Mesothelial cell of epicardium (in vitro differentiated cells): Measurements from ENCODE around the gene C11orf87. TPM values are rescaled to one million over a fixed set of nuclear protein-coding genes. Genes with fewer than 3 reads are reported as not detected.

Experiments
- DNase-seq, 2 experiments: peaks; one replicate each; pipeline ENCODE4 v3.0.0; 2021; ENCODE audit warnings: low spot score in 2 of 2; ENCODE audit not compliant: unreplicated experiment in 2 of 2
- H3K27ac Mint-ChIP-seq: 2 replicates; pipeline ENCODE4 v1.8.0; 2021; ENCODE audit warnings: mixed read lengths
- H3K27me3 Mint-ChIP-seq: 2 replicates; pipeline ENCODE4 v1.8.0; 2021; ENCODE audit warnings: low read depth, mixed read lengths
- H3K36me3 Mint-ChIP-seq: 2 replicates; pipeline ENCODE4 v1.8.0; 2021; ENCODE audit warnings: mixed read lengths
- H3K4me1 Mint-ChIP-seq: 2 replicates; pipeline ENCODE4 v1.8.0; 2021; ENCODE audit warnings: mixed read lengths
- H3K4me3 Mint-ChIP-seq: 2 replicates; pipeline ENCODE4 v1.8.0; 2021; ENCODE audit warnings: mild to moderate bottlenecking, moderate library complexity, mixed read lengths
- H3K9me3 Mint-ChIP-seq: 2 replicates; pipeline ENCODE4 v1.8.0; 2021; ENCODE audit warnings: mixed read lengths
- total RNA-seq: library from RNA; stranded (reverse); gene quantifications from 3 replicates; pipeline ENCODE4 v1.2.1, GENCODE V29; 2021
- TF ChIP-seq, protein P1 (sequence below): fragments of 200-600 bp; sonication (generic); IDR thresholded peaks from one replicate; pipeline ENCODE4 v1.5.0; 2021; ENCODE audit warnings: antibody characterized with exemption; ENCODE audit not compliant: unreplicated experiment

The C11orf87 gene
- total RNA-seq, 1 donor from 2014 or later, result 0.80 TPM

DNA sequence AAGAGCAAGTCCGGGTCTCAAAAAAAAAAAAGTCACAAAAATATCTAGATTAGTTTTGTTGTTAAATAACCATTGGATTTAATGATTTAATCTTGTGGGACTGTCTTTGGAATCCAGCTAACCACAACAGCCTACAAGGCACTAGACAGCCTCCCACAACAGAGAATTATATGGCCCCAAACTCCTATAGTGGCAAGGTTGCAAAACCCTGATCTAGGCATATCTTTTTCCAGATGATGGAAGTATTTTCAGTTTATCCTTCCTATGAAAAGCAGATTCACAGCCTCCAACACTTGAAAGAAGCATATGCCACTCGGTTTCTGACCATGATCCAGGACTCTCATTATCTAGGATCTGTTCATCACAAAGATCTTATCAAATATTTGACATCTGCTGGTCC, 5.4 kb upstream of the C11orf87 start:
- Mint-ChIP-seq H3K27ac (no peak overlapping the region), H3K4me3 (no peak overlapping the region), H3K36me3 (no peaks in the 10 kb centered on the region), H3K4me1 (peaks cover 2% of the 10 kb centered on the region), H3K27me3 (peaks cover 63% of the 10 kb centered on the region), H3K9me3 (no peaks in the 10 kb centered on the region)
- TF ChIP-seq, protein P1, sequence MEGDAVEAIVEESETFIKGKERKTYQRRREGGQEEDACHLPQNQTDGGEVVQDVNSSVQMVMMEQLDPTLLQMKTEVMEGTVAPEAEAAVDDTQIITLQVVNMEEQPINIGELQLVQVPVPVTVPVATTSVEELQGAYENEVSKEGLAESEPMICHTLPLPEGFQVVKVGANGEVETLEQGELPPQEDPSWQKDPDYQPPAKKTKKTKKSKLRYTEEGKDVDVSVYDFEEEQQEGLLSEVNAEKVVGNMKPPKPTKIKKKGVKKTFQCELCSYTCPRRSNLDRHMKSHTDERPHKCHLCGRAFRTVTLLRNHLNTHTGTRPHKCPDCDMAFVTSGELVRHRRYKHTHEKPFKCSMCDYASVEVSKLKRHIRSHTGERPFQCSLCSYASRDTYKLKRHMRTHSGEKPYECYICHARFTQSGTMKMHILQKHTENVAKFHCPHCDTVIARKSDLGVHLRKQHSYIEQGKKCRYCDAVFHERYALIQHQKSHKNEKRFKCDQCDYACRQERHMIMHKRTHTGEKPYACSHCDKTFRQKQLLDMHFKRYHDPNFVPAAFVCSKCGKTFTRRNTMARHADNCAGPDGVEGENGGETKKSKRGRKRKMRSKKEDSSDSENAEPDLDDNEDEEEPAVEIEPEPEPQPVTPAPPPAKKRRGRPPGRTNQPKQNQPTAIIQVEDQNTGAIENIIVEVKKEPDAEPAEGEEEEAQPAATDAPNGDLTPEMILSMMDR, result no peak
- no peak for DNase-seq

DNA sequence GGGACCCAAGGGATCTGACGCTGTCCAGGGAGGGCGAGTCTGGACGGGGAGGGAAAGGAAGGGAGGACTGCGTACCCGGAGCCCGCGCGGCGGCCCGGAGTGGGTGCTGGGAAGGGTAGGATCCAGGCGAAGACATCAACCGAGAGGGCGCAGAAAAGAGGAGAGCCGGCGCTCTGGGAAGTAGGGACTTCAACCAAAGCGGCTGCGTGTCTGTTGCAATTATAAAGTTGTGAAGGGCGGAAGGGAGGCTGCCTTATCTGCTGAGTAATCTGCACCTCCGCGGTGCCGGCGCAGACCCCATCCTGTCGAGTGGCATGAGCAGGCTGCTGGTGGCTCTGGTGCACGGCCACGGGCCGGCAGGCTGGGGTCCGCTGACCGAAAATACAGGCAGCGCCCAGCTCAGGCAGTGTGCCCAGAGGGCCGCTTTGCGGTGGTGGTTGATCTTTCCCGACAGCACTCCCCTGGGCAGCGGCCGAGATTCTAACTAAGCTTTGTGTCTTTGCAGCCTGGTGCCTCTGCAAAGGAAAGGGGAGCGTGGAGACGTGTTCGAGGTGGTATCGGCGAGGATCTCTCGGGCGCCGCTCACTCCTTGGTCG, 978 bp downstream of the C11orf87 start:
- peak in 1 of 2 experiments; percentile 42 for DNase-seq
- Mint-ChIP-seq H3K4me3 (peak overlapping the region; percentile 62), H3K36me3 (no peaks in the 10 kb centered on the region), H3K27me3 (peaks cover 87% of the 10 kb centered on the region), H3K9me3 (no peaks in the 10 kb centered on the region), H3K4me1 (peaks cover 13% of the 10 kb centered on the region), H3K27ac (no peak overlapping the region)
- TF ChIP-seq, protein P1, result no peak

DNA sequence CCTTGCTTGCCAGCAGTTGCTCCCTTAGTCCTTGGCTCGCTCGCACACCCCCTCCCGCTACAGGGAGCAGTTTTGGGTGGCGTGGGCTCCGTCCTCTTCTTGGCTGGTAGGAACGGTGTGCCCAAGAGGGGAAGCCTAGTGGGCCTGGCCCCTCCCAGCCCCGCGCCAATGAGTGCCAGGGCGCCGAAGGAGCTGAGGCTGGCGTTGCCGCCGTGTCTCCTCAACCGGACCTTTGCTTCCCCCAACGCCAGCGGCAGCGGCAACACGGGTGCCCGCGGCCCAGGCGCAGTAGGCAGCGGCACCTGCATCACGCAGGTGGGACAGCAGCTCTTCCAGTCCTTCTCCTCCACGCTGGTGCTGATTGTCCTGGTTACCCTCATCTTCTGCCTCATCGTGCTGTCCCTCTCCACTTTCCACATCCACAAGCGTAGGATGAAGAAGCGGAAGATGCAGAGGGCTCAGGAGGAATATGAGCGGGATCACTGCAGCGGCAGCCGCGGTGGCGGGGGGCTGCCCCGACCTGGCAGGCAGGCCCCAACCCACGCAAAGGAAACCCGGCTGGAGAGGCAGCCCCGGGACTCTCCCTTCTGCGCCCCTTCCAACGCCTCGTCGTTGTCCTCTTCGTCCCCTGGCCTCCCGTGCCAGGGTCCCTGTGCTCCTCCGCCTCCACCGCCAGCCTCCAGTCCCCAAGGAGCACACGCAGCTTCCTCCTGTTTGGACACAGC, 1.6 kb downstream of the C11orf87 start:
- TF ChIP-seq, protein P1, result no peak
- Mint-ChIP-seq H3K36me3 (no peaks in the 10 kb centered on the region), H3K9me3 (no peaks in the 10 kb centered on the region), H3K27ac (no peak overlapping the region), H3K4me3 (peak overlapping the region; percentile 62), H3K4me1 (peaks cover 13% of the 10 kb centered on the region), H3K27me3 (peaks cover 85% of the 10 kb centered on the region)
- DNase-seq, result no peak

DNA sequence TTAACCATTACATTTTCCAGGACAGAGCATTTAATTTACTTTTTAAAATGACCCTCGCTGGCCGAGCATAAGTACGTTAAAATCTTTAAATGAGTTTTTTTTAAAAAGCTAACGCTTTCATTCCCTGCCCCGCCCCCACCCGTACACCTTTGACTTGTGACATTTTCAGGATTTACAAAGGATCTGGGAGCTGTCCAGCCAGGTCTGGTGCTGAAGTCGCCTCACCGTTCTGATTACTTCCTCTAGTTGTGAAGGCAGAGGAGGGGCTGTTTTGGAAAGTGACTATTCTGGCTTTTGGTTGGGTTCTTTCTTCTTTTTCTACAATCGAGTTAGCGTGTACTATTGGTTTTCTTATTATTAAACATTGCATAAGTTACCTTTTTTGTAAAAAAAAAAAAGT, 2.9 kb downstream of the C11orf87 start:
- Mint-ChIP-seq H3K27me3 (peaks cover 84% of the 10 kb centered on the region), H3K27ac (no peak overlapping the region), H3K9me3 (no peaks in the 10 kb centered on the region), H3K4me3 (peak overlapping the region; percentile 8), H3K4me1 (peaks cover 13% of the 10 kb centered on the region), H3K36me3 (no peaks in the 10 kb centered on the region)
- TF ChIP-seq, protein P1, result no peak
- peak; percentile 31 to 62 for DNase-seq

DNA sequence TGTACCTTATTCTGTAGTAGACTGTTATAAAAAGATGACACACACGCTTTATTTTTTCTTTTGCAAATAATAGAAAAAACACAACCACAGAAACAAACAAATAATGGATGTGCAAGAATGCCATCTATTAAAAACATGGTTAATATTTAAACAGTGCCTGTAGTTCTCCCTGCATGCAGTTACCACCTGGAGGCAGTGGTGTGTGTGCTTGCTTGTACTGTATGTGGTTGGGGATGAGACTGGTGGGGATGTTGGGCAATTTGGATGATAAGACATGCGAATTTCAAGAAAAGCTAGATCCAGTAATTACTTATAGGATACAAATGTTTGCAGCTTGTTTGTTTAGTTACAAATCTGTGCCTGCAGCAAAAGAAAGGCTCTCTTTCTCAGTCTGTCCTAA, 3.6 kb downstream of the C11orf87 start:
- TF ChIP-seq, protein P1, result no peak
- Mint-ChIP-seq H3K4me1 (peaks cover 13% of the 10 kb centered on the region), H3K27ac (no peak overlapping the region), H3K36me3 (no peaks in the 10 kb centered on the region), H3K9me3 (no peaks in the 10 kb centered on the region), H3K4me3 (no peak overlapping the region), H3K27me3 (peaks cover 90% of the 10 kb centered on the region)
- DNase-seq, result no peak
